HCT116 (cell line): ENCODE data around the gene SLC66A2.

Experiments
- CEBPB ChIP-seq: IDR thresholded peaks from 2 replicates; pipeline ENCODE4 v1.6.1; 2012; ENCODE audit warnings: low read depth
- EGR1 ChIP-seq: IDR thresholded peaks from 2 replicates; pipeline ENCODE4 v1.6.1; 2012; ENCODE audit warnings: low read depth
- EZH2 ChIP-seq: fragments of 200-600 bp; sonication (generic); IDR thresholded peaks from 2 replicates; pipeline ENCODE4 v1.6.1; 2017; ENCODE audit warnings: antibody characterized with exemption, mixed run types
- EZH2phosphoT487 ChIP-seq: fragments of 200-600 bp; IDR thresholded peaks from 2 replicates; pipeline ENCODE4 v1.6.1; 2018; ENCODE audit warnings: antibody characterized with exemption, borderline replicate concordance
- JUND ChIP-seq: IDR thresholded peaks from 2 replicates; pipeline ENCODE4 v1.6.1; 2012
- POLR2A ChIP-seq: IDR thresholded peaks from 2 replicates; pipeline ENCODE4 v1.7.0; 2011; ENCODE audit warnings: borderline replicate concordance; ENCODE audit not compliant: insufficient read depth, insufficient read length; ENCODE audit errors: extremely low read depth
- POLR2AphosphoS5 ChIP-seq: IDR thresholded peaks from 2 replicates; pipeline ENCODE4 v1.6.1; 2011; ENCODE audit warnings: mild to moderate bottlenecking, low read depth, low read length, moderate library complexity
- RAD21 ChIP-seq: IDR thresholded peaks from 2 replicates; pipeline ENCODE4 v1.6.1; 2012; ENCODE audit warnings: low read depth, mild to moderate bottlenecking
- YY1 ChIP-seq: IDR thresholded peaks from 2 replicates; pipeline ENCODE4 v1.6.1; 2011; ENCODE audit warnings: low read length, low read depth, moderate library complexity, mild to moderate bottlenecking; ENCODE audit not compliant: insufficient replicate concordance; ENCODE audit errors: extremely low read depth
- ZFX ChIP-seq: fragments of 450-650 bp; IDR thresholded peaks from 2 replicates; pipeline ENCODE4 v1.6.1; 2017
- ZNF274 ChIP-seq: fragments of 200-500 bp; sonication (Bioruptor generic); IDR thresholded peaks from 2 replicates; pipeline ENCODE4 v1.6.1; 2014; ENCODE audit warnings: mild to moderate bottlenecking, low read depth, low read length, inconsistent platforms
- TF ChIP-seq, protein P1 (sequence below), 3 experiments: fragments of 200-600 bp in 1 of 3; sonication (generic) in 1 of 3; IDR thresholded peaks in 2 of 3; conservative IDR thresholded peaks in 1 of 3; 2 replicates each; pipeline ENCODE4 v1.5.1; 2012 to 2017; ENCODE audit warnings: low read depth in 2 of 3, low read length in 2 of 3, antibody characterized with exemption in 1 of 3, borderline replicate concordance in 1 of 3, control low read depth in 1 of 3, mild to moderate bottlenecking in 1 of 3, mixed read lengths in 1 of 3, mixed run types in 1 of 3, moderate library complexity in 1 of 3; ENCODE audit not compliant: insufficient read depth in 1 of 3

DNA sequence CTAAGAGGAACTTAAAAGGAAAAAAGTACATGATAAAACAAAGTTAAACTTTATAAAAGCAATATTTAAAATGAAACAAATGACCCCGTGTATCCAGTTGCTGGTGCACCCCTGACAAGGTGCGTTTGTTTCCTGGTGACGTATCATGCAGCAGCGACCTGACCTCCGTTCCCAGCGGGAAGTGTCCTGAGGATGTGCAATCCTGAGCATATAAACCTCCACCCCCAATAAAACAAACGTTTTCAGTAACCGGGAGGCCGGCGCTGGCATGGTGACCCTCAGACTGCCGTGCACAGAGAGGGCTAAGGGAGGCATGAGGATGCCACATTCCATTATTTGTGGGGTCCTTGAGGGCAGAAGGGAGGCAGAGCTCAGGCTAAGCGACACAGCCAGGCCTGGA lies 14.8 kb downstream of the SLC66A2 start:
- TF ChIP-seq RAD21, result no peak
- TF ChIP-seq, protein P1, sequence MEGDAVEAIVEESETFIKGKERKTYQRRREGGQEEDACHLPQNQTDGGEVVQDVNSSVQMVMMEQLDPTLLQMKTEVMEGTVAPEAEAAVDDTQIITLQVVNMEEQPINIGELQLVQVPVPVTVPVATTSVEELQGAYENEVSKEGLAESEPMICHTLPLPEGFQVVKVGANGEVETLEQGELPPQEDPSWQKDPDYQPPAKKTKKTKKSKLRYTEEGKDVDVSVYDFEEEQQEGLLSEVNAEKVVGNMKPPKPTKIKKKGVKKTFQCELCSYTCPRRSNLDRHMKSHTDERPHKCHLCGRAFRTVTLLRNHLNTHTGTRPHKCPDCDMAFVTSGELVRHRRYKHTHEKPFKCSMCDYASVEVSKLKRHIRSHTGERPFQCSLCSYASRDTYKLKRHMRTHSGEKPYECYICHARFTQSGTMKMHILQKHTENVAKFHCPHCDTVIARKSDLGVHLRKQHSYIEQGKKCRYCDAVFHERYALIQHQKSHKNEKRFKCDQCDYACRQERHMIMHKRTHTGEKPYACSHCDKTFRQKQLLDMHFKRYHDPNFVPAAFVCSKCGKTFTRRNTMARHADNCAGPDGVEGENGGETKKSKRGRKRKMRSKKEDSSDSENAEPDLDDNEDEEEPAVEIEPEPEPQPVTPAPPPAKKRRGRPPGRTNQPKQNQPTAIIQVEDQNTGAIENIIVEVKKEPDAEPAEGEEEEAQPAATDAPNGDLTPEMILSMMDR (IDR thresholded peaks at IDR 0.05 in 2 of 3, conservative IDR thresholded peaks at IDR 0.05 in 1 of 3; ENCODE audit: borderline replicate concordance in 1 of 3, insufficient read depth in 1 of 3, low read depth in 2 of 3, low read length in 2 of 3), result no peak
- no peak for TF ChIP-seq YY1
- TF ChIP-seq POLR2A, result no peak
- TF ChIP-seq POLR2AphosphoS5, result no peak
- no peak for TF ChIP-seq JUND
- TF ChIP-seq EZH2, result no peak
- TF ChIP-seq EZH2phosphoT487, result no peak
- TF ChIP-seq CEBPB, result no peak
- TF ChIP-seq ZNF274, result no peak
- no peak for TF ChIP-seq EGR1
- no peak for TF ChIP-seq ZFX
